NCI-H2081 treated with DMSO at 0.1 percent for 48 hours (cell line): ENCODE data around the gene NEGR1.

Experiments used
- DNase-seq: peaks from one replicate; lab custom pipeline; 2025; lab: John Stamatoyannopoulos, UW

Gene NEGR1

GRCh38 chr1:72117621-72118020 lies 164.7 kb downstream of the NEGR1 start:
- no peak for DNase-seq

GRCh38 chr1:72115290-72115689 lies 167.0 kb downstream of the NEGR1 start:
- DNase-seq, result no peak

DNA sequence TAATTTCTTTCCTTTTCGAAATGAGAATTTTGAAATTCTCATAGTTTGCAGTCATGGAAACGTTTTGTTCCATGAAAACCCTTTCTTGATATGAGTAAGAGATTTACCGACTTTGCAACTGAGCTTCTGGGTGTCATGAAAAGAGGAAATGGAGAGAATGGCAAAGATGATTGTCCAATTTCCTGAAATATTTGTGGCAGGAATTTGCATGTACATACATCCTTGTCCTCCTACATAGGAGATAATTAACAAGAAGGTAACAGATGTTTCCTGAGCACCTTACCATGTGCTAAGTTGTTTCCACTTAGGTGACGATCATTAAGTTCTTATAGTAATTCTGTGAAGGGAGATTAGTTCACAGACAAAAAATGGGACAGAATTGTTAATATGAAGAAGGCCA lies 170.7 kb downstream of the NEGR1 start:
- DNase-seq, result no peak

DNA sequence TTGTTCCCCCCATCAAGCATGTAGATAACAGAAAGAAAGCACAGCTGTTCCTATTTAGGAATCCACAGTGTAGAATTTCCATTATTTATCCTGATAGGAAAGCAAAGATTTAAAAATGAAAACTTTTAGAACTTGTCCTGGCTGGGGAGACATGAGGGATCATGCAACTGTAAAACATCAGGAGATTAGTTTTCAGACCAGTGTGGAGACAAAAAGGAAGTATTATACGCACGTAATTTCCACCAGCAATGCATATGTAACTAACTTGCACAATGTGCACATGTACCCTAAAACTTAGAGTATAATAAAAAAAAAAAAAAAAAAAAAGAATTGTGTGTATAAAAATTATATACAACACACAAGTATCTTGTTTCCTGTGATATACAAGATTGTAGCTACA lies 172.4 kb downstream of the NEGR1 start:
- DNase-seq, result no peak

GRCh38 chr1:72105201-72105600 lies 177.1 kb downstream of the NEGR1 start:
- DNase-seq, result no peak

- no peak for DNase-seq
These were observed 180.3 kb downstream of the NEGR1 start for GRCh38 chr1:72101840-72102632.

DNA sequence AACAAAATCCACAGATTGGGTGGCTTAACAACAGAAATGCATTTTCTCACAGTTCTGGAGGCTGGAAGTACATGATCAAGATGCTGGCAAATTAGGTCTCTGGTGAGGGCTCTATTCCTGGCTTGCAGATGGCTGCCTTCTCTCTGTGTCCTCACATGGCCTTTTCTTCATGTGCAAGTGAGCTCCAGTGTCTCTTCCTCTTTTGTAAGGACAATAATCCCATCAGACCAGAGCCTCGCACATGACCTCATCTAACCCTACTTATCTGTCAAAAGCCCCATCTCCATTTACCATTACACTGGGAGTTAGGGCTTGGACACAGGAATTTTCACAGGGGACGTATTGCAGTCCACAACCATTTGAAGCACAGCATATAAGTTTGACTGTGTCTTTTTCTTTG lies 181.6 kb downstream of the NEGR1 start:
- no peak for DNase-seq

DNA sequence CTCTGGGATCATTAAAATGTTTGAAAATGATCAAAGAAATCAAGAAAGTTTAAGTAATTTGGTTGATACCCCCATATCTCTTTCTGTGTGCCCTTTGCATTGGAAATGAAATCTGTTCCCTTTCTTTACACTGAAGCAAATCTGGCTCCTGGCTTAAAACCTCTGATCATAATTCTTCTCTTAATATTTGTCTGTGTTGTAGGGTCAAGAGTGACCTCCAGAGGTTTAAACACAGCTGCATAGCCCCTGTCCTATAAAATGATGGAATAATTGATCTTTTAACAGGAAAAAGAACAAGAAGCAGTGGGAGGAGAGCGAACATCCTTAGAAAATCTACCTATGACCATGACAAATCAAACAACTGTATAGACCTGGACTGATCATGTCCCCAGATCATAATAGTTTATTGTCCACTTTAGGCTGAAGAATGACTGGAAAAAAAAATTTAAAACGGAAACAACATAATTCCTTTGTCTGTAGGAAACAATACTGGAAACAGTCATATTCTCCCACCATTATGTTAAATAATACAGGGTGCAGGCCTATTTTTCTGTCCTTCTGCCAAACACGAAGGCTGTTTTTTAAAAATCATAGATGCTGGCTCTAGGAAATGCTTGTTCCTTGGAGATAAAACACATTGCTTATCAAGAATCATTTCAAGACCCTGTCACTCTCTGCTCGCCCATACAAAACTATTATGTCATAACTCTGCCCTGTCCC lies 184.3 kb downstream of the NEGR1 start:
- DNase-seq, result no peak

- DNase-seq, result no peak
These were observed 188.1 kb downstream of the NEGR1 start for GRCh38 chr1:72094209-72094608.

DNA sequence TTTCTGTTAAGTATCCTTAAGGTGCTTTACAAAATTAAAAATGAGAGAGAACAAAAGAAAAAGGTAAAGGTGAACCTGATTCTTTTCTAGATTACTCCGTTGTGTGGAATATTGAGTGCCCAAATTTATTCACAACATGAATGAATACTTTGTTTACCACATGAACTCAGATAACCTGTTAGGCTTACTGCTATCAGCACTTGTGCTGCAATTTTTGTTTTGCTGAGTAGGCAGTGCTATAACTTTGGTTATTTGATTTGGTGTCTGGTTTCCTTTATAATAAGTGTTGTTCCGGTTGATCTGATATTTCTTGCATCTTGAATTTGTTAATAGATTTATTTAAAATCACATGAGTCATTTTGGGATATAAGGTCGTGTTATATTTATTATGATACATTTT lies 195.9 kb downstream of the NEGR1 start:
- no peak for DNase-seq

DNA sequence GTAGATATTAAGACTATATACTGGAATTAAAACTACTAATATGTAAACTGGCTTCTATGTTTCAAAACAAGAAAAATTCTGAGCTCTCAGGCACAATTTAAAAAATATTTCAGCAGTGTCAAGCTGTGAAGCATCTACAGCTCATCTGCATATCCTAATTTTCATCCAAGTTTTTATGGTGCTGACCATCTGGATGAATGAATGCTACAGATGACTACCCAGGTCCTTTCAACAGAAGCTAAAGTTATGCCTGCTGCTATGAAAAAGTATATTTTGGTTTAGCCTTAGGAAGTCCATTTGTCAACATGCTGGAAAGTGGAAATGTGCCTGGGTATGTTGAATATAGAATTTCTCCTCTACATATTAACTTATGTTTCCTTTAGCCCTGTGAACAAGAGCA lies 206.9 kb downstream of the NEGR1 start:
- DNase-seq, result no peak

- no peak for DNase-seq
These were observed 215.9 kb downstream of the NEGR1 start for GRCh38 chr1:72066431-72066830.

DNA sequence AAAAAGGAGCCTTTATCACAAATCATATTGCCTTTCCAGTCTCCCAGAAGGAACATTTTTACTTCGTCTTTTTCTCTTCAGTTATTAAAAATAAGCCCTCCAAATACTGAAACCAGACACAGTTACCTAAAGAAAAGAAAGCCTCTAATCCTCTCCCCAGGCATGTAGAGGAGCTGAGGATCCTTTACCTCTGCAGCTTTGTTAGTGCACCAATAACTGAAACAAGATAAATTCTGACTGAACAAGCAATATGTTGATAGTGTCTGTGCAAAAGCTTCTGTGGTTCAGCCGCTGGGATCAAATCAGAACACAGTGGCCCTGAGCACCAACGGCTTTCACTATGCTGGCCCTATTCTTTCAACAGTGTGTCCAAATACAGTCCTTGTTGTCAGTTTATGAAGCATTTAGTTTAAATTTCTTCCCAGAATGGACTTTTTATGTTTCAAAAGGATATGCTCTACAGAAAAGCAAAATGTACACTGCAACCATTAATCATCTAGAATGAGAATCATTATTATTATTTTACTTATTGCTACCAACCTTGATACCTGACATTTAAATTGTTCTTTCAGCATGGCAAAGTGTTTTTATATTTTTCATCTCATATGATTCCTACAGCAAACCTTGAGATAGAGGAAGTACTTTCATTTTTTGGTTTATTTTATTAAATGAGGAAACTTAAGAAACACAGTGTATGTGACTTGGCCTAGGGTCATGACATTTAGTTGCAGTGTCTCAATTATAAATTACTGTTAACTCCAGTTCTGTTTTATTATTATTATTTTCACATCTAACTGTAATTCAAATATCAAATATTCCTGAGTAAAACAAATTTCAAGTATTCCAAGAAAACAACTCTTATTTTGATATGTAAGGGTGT lies 217.9 kb downstream of the NEGR1 start:
- DNase-seq, result no peak

- DNase-seq, result no peak
These were observed 218.8 kb downstream of the NEGR1 start for GRCh38 chr1:72063364-72064044.

GRCh38 chr1:72062584-72062983 lies 219.8 kb downstream of the NEGR1 start:
- DNase-seq, result no peak

DNA sequence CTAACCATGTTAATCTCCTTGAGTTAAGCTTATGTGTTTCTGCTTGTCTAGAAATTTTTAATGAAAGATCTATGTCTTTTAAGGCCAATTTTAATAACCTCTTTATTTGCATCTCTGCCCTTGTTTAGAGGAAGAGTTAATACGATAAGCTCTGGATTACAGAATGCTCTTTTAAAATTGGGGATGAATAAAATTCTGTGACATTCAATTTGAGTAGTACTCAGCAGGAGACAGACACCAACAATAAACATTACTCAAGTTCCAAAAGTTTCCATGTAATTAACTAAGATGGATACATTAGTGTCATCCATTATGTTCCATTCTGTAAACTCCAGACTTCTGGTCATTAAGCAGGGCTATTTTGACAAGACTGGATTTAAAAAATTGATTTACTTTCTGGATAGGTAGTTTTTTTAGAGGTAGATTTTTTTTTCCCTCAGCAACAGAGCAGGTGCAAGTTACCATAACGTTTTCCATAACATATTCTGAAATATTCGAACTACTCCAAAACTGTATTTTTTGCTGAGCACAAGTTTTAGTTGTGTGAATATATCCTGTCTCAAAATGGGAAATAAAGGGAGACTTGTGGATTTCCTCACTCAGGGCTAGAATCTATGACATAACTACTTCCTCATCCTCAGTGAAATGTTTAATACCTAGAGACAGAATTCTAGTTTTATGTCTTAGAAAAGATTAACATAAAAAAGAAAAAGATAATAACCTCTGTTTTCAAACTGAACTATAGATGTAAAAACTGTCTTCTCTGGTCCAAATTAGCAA lies 221.7 kb downstream of the NEGR1 start:
- no peak for DNase-seq

GRCh38 chr1:72056516-72056915 lies 225.8 kb downstream of the NEGR1 start:
- no peak for DNase-seq

GRCh38 chr1:72051538-72051937 lies 230.8 kb downstream of the NEGR1 start:
- no peak for DNase-seq

DNA sequence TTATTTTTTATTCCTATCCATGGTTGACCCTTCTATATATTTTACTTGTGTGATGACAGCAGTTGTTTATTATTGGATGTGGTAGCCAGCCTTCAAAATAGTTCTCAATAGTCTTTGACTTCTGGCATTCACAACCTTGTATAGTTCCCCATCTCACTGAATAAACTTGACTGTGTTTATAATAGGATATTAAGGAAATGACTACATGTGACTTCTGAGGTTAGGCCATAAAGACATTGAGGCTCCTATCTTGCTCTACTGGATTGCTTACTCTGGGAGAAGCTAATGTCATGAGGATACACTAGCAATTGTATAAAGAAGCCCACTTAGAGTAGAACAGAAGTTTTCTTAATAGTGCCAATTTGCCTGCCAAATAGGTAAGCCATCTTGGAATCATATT lies 231.8 kb downstream of the NEGR1 start:
- DNase-seq, result no peak

- DNase-seq, result no peak
These were observed 244.5 kb downstream of the NEGR1 start for GRCh38 chr1:72037745-72038343.

- DNase-seq, result no peak
These were observed 247.5 kb downstream of the NEGR1 start for GRCh38 chr1:72034827-72035226.
